ENCODE data around the gene ARL4C.

GRCh38 chr2:234488913-234489451 is 7.9 kb downstream of the ARL4C start:
- no peak for TF ChIP-seq POLR2A (IDR thresholded peaks at IDR 0.05)
- TF ChIP-seq, protein P1, sequence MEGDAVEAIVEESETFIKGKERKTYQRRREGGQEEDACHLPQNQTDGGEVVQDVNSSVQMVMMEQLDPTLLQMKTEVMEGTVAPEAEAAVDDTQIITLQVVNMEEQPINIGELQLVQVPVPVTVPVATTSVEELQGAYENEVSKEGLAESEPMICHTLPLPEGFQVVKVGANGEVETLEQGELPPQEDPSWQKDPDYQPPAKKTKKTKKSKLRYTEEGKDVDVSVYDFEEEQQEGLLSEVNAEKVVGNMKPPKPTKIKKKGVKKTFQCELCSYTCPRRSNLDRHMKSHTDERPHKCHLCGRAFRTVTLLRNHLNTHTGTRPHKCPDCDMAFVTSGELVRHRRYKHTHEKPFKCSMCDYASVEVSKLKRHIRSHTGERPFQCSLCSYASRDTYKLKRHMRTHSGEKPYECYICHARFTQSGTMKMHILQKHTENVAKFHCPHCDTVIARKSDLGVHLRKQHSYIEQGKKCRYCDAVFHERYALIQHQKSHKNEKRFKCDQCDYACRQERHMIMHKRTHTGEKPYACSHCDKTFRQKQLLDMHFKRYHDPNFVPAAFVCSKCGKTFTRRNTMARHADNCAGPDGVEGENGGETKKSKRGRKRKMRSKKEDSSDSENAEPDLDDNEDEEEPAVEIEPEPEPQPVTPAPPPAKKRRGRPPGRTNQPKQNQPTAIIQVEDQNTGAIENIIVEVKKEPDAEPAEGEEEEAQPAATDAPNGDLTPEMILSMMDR (IDR thresholded peaks at IDR 0.05 in 4 of 5, conservative IDR thresholded peaks at IDR 0.05 in 1 of 5): no peak
